ENCODE results near the gene LTBP3.
A peak's percentile ranks its signal among the peaks of the same experiment; 100 is the strongest.

The LTBP3 gene

DNA sequence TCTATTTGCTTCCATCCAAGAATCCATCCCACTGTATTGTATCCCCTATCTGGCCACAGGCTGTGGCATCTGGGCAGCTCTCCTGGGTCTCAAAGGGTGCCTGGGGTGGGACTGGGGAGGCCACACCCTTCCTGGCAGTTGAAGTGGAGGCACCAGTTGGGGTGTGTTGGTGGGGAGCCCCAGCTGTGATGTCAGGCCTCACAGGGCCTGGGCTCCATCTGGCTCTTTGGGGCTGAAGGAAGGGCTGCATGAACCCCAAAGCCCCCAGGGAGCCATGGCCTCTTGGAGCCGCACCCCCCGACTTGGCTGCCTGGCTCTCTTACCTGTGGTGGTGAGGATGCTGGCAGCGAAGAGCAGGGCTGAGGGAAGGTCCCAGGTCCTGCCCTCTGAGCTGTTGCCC, 37.0 kb upstream of the LTBP3 start:
- Histone ChIP-seq H3K4me2 (ENCODE audit: low read length) (no peak overlapping the region), H3K79me2 (no peaks in the 10 kb centered on the region), H2AFZ (no peak overlapping the region), H3K4me1 (no peaks in the 10 kb centered on the region), H3K27ac (no peak overlapping the region), H3K36me3 (ENCODE audit: control insufficient read depth, insufficient read depth, low read length) (no peaks in the 10 kb centered on the region), H3K4me3 (ENCODE audit: low read depth, low read length) (no peak overlapping the region), H3K27me3 (ENCODE audit: control insufficient read depth, insufficient read depth, low read length) (no peaks in the 10 kb centered on the region), H3K9me3 (ENCODE audit: control insufficient read depth, low read length) (no peaks in the 10 kb centered on the region), H3K9ac (no peak overlapping the region)
- TF ChIP-seq, protein P1, sequence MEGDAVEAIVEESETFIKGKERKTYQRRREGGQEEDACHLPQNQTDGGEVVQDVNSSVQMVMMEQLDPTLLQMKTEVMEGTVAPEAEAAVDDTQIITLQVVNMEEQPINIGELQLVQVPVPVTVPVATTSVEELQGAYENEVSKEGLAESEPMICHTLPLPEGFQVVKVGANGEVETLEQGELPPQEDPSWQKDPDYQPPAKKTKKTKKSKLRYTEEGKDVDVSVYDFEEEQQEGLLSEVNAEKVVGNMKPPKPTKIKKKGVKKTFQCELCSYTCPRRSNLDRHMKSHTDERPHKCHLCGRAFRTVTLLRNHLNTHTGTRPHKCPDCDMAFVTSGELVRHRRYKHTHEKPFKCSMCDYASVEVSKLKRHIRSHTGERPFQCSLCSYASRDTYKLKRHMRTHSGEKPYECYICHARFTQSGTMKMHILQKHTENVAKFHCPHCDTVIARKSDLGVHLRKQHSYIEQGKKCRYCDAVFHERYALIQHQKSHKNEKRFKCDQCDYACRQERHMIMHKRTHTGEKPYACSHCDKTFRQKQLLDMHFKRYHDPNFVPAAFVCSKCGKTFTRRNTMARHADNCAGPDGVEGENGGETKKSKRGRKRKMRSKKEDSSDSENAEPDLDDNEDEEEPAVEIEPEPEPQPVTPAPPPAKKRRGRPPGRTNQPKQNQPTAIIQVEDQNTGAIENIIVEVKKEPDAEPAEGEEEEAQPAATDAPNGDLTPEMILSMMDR (IDR thresholded peaks at IDR 0.05), result no peak

DNA sequence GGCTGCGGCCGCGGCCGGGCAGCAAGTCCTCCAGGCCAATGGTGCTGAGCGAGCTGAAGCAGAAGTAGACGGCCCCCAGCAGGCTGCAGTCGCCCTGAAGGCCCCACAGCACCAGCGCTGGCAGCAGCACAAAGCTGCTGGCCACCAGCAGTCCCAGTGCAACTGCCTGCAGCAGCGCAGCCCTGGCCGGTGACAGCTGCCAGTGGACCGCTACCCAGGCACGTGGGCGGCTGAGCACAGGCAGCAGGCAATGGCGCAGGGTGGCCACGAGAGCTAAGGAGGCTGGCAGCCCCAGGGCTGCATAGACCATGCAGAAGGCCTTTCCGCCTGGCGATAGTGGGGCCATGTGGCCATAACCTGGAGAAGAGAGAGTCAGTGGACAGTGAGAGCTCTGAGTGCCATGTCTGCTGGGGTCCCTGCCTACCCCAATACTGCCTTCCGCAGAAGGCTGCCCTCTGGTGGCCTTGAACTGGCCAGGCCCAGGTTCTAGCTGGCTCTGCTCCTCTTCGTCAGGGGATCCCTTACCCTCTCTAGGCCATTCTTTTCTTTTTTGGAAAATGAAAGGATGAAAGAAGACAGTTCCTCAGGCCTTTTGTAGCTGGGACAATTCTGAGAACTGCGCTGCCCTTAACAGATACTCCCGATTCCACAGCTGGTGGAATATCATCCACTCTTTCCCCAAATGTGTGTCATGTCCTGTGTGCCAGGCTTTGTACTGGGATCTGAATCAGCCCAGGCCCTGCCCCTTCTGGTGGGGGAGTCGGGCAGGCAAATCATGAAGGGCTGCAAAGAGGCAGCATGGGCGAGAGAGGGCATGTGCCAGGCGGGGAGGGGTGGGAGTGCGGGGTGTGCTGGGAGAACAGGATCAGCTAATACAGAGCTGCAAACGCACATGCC, 35.6 kb upstream of the LTBP3 start:
- no peak overlapping the region for H3K4me3 ChIP-seq (ENCODE audit: low read depth, low read length)
- no peaks in the 10 kb centered on the region for H3K9me3 ChIP-seq (ENCODE audit: control insufficient read depth, low read length)
- H3K9ac ChIP-seq, result no peak overlapping the region
- H3K36me3 ChIP-seq (ENCODE audit: control insufficient read depth, insufficient read depth, low read length), result no peaks in the 10 kb centered on the region
- no peaks in the 10 kb centered on the region for H3K4me1 ChIP-seq
- TF ChIP-seq, protein P1 (IDR thresholded peaks at IDR 0.05), result peak; percentile 40
- H3K27ac ChIP-seq, result no peak overlapping the region
- H3K4me2 ChIP-seq (ENCODE audit: low read length), result no peak overlapping the region
- no peaks in the 10 kb centered on the region for H3K79me2 ChIP-seq
- H2AFZ ChIP-seq, result no peak overlapping the region
- no peaks in the 10 kb centered on the region for H3K27me3 ChIP-seq (ENCODE audit: control insufficient read depth, insufficient read depth, low read length)

DNA sequence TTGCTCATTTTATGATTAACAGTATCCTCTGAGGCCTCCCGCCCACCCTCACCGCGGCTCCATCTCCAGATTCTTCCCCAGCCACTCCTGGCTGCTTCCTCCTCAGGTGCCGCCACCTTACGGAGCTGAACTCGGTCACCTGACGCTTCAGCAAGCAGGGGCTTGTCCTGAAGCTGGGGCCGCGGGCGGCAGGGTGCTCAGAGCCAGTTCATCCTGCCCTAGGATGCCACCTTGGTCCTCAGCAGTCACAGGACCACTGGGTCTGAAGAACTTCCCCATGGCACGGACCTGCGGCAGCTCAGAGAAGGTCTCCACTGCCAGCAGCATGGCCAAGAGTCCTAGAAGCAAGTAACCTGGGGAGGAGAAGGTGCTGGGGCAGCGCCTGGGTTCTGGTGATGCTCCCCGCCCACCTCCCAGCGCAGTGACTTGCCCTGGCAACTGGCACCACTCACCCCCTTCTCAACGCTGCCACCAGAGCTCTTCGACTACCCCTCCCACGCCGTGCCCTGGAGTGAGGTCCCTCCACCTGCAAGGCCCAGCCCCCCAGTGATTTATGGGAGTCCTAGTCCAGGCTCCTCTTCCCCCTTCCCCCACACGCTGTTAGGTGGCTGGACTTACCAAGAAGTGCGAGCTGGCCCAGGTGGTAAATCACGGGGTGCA, 34.8 kb upstream of the LTBP3 start:
- Histone ChIP-seq H3K4me3 (ENCODE audit: low read depth, low read length) (no peak overlapping the region), H3K79me2 (no peaks in the 10 kb centered on the region), H3K27me3 (ENCODE audit: control insufficient read depth, insufficient read depth, low read length) (no peaks in the 10 kb centered on the region), H3K36me3 (ENCODE audit: control insufficient read depth, insufficient read depth, low read length) (no peaks in the 10 kb centered on the region), H3K4me1 (no peaks in the 10 kb centered on the region), H3K4me2 (ENCODE audit: low read length) (no peak overlapping the region), H2AFZ (no peak overlapping the region), H3K9ac (no peak overlapping the region), H3K9me3 (ENCODE audit: control insufficient read depth, low read length) (no peaks in the 10 kb centered on the region), H3K27ac (no peak overlapping the region)
- TF ChIP-seq, protein P1 (IDR thresholded peaks at IDR 0.05), result no peak

DNA sequence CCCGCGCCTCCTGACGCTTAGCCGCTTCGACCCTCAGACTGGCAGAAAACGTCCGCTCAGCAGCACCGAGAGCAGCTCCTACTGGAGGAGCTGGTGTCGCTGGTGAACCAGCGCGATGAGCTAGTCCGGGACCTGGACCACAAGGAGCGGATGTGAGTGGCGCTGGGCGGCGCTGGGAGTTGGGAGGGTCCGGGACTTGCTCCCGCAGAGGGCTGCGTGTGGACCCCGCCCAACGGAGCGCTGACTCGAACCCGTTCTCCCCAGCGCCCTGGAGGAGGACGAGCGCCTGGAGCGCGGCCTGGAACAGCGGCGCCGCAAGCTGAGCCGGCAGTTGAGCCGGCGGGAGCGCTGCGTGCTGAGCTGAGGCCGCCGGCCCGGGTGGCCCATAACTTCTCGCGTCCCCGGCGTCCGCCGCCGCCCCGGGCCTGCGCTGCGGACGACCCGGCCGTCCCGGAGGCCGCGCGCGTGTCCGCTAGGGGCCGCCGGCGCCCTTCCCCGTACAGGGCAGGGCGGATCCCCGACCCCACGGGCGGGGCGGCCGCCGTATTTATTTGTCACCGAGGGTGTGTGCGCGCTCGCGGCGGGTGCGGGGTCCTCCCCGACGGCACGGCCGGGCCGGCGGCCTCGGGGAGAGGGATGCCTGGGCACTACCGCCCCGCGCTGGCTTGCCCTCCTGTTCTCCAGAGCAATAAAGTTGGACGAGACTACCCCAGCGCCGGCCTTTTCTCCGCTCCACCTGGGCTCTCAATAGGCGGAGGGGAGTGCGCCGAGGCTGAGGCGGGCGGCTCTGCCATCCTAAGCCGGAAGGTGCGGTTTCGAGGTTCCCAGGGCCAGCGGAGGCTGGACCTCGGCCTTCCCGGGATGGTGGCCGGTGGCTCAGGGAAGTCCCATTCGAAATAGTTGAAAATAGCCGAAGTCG, 34.0 kb upstream of the LTBP3 start:
- TF ChIP-seq, protein P1 (IDR thresholded peaks at IDR 0.05), result no peak
- no peak overlapping the region for H3K27ac ChIP-seq
- H3K4me2 ChIP-seq (ENCODE audit: low read length), result no peak overlapping the region
- H3K9ac ChIP-seq, result no peak overlapping the region
- H3K27me3 ChIP-seq (ENCODE audit: control insufficient read depth, insufficient read depth, low read length), result no peaks in the 10 kb centered on the region
- H3K36me3 ChIP-seq (ENCODE audit: control insufficient read depth, insufficient read depth, low read length), result no peaks in the 10 kb centered on the region
- no peaks in the 10 kb centered on the region for H3K9me3 ChIP-seq (ENCODE audit: control insufficient read depth, low read length)
- H3K79me2 ChIP-seq, result no peaks in the 10 kb centered on the region
- H3K4me1 ChIP-seq, result no peaks in the 10 kb centered on the region
- no peak overlapping the region for H2AFZ ChIP-seq
- no peak overlapping the region for H3K4me3 ChIP-seq (ENCODE audit: low read depth, low read length)

Measured in parathyroid adenoma (tissue), 2 donors.